Activated CD8-positive, alpha-beta memory T cell treated with anti-CD3 and anti-CD28 coated beads, Interleukin-2, amount 50 U/mL, for 1 hour (primary cell): ENCODE data around the gene TAOK3.
"Not testable (repeated sequence)": the region's sequence is repeated elsewhere in the genome, so short reads cannot be mapped to it uniquely, and the experiment has no call there.

Experiments
- DNase-seq: peaks from one replicate; pipeline ENCODE4 v3.0.0-alpha.2; 2020; ENCODE audit errors: extremely low read depth

The TAOK3 gene

DNA sequence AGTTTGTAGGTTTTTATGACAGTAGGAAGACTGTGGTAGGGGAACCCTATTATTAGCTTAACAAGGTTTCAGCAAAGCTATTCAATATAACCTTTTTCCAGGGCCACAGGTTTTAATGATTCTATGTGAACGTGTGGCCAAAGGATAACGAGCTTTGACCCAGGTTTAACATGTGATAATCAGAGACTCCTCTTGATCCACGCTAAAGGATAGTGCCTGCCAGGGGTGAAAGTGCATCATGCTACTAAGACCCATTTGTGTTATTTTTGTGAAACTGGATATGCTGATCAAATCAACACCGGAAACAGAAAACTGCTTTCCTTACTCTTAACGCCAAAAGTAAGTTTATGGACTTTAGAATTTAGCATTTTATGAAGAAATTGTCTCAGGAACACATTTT is 909 bp upstream of the TAOK3 start:
- no peak for DNase-seq

DNA sequence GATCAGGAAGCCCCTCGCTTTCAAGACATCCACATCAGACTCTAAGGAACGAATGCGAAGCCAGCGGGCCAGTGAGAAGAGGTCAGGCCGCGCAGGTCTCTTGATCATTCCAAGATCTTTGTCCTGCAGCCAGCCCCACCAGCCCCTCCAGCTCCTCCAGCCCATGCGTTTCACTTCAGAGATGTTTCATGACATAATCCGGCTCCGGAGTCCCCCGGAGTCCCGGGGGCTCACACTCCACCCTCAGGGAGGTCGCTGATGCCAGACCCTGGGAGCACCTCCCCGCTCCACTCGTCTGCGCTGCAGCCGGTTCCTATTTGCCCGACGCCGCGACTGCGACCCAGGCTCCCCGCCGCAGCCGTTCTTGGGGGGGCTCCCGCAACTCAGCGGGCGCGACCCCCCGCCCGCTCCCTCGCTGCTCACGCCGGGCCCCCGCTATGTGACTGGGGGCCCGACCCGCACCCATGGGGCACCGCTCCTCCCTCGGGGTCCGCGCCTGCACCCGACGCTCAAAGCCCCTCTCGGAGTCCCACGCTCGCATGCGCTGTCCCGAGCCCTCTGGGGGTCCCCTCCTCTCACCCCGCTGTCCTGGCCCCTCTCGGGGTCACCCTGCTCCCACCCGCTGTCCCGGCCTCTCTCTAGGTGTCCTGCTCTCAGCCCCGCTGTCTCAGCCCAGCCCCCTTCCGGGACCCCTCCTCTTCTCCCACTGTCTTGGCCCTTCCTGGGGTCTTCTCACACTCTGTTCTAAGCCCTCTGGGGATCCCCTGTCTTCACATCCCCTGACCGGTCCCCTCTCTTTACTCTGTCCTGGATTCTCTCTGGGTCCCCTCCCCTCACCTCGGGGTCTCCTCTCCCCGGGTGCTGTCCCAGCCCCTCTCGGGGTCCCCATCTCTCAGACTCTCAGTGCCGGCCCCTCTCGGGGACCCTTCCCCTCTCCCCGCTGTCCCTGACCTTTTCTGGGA is 1.1 kb downstream of the TAOK3 start:
- DNase-seq = no peak

DNA sequence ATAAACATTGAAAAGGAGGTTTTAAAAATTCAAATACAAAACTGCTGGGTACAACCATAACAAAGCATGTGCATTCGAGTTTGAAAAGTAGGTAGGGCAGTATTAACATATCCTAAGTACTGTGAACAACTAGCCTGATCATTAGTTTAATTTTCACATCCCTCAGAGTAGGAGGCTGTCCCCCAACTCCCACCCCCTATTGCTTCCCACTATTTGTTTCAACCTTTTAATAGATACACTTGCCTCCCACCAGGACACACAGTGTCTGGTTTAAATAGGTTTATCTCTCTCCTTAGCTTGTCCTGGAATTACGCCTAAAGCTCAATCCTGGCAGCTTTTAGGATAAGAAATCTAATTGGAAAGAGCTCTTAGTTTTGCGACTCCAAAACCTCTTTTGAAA is 2.1 kb downstream of the TAOK3 start:
- no peak for DNase-seq

DNA sequence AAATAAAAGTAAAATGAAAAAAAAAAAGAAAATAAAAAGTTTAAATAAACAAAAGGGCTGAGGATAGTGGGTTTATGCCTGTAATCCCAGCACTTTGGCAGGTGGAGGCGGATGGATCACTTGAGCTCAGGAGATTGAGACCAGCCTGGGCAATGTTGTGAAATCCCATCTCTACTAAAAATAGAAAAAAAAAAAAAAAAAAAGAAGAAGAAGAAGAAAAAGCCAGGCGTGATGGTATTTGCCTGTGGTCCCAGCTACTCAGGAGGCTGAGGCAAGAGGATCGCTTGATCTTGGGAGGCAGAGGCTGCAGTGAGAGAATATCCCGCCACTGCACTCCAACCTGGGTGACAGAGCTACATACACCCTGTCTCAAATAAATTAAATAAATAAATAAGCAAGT is 3.9 kb downstream of the TAOK3 start:
- no peak for DNase-seq

DNA sequence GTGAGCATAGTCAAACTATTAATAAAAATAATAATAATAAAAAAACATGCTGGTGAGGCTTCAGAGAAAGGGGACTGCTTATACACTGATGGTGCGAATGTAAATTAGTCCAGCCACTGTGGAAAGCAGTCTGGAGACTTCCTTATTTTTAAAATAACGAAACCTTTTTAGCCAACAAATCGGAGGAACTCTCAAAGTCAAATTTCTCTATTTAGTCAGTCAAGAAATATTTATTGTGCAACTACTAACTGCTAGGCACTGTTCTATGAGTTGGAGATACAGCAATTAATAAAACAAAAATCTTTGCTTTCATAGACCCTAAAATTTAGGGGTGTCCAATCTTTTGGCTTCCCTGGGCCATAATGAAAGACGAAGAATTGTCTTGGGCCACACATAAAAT is 10.8 kb downstream of the TAOK3 start:
- no peak for DNase-seq

DNA sequence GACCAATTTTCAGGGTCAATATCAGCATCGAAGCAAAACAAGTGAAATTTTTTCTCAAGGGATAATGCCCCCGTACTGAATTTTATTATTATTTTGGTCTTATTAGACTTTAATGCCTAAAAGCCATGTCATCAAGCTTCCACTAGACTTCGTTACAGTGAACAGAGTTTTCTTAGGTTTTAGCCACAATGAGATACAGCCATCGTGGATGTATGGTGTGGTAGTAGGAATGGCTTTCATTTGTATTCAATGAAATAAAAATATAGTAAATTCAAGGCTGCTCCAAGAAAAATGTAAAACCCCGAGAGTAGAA is 11.7 kb downstream of the TAOK3 start:
- DNase-seq = no peak

DNA sequence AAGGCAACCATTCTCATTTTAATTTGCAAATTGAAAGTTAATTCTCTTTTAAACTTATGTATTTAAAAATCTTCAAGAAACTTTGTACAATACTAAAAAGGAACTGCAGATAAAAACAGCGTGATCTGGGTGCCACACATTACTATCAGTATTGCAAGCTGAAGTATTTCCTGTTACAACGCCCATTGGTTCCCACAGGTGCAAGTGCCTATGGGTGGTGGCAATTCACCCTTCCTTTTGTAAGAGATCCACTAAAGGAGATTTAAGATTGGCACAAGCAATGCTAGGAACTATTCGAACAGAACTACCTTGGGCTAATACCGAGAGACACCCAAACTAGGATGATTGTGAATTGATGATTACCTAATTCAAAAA is 13.2 kb downstream of the TAOK3 start:
- DNase-seq = no peak

DNA sequence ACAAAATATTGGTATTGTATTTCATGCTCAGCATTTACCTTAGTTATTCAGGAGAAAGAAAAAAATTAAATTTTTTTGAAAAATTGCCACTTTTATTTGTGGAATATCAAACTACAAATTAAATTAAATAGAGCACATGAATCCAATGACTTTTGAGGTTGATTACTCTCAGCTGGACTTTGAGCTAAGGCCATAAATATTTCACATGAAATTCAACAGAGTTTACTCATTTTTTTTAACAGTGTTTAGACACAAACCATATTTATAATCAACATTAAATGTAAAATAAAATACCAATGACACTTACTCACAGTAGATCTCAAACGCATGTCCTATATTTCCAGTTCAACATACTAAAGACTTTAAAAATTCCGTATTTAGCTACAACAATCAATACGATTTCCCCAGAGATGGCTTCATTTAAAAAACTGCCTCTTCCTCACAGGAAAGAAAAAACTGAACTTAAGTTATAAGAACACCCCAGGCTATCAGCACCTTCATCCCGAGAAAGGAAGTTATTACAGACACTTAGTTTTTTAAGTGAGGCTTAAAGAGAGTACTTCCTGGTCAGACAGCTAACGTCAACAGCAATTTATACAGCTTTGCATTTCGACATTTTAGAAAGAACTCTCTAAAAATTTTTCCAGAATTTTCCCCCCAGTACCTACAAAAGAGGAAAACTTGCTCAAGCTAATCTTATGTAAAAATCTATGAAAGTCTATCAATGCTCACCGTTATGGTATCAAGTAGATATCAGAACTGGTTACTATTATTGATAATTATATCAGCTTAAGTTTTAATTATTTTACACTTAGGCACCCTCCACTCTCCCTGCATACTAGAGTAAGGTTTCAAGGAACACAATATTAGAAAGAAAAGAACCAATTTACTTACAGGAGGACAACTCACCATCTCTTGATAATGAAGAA is 13.8 kb downstream of the TAOK3 start:
- DNase-seq = no peak

DNA sequence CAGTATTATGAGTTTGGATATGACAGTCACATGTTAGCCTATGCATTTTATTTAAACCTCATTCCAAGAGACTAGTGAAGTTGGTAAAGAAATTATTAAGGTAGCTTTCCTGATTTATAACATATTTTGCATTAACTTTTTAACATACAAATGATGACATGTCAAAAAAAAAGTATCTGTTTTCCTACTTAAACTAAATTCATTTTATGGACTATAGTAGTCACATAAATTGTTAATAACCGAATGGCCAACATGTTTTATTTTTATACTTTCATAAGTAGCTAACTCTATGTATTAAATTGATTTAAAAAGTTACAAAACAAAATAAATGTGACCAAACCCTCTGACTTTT is 14.7 kb downstream of the TAOK3 start:
- no peak for DNase-seq

DNA sequence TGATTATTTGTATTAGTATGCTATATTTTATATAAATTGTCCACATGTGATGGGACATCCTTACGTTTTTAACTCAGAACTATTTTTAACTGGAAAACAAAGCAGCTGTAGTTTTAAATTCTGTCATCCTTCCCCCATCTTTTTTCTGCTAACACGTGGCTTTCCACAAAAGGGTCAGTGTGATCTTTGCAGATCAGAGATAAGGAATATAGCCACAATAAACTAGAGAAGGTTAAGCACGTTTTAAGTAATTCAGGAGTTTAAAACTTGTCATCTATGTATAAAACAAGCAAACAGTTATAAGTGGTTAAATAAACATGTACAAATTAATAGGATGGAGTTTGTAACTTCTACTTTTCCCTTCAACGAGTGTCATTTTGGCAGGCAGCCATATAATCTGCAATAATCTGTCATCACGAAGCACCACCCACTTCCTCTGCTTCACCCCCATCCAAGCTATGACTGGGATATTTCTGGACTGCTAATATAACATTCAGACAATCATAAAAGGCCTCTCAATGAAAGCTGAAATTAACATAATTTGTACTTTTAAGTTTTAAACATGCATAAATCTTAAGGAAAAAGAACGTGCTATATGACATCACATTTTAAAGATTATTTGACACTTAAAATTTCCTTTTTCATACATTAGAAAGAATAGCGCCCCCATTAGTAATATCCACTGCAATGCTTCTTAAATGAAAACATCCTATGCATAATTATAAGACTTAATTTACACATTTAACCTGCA is 15.3 kb downstream of the TAOK3 start:
- DNase-seq = peak; percentile 29

DNA sequence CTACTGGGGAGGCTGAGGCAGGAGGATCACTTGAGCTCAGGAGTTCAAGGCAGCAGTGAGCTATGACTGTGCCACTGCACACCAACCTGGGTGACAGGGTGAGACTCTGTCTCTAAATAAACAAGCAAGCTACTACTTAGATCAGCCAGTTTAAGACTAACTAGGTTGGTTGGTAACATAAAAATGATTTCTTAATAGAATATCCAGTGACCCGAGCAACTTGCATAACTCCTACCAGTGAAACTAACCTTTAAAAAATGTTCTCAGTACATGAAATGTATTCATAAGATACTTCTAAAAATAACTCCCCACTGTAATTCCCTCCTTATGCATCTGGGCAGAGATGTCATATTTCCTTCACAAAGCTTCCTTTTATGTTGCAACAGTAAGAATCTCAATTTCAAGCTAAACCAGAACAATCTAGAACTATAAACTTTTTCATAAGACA is 15.9 kb downstream of the TAOK3 start:
- DNase-seq = no peak

DNA sequence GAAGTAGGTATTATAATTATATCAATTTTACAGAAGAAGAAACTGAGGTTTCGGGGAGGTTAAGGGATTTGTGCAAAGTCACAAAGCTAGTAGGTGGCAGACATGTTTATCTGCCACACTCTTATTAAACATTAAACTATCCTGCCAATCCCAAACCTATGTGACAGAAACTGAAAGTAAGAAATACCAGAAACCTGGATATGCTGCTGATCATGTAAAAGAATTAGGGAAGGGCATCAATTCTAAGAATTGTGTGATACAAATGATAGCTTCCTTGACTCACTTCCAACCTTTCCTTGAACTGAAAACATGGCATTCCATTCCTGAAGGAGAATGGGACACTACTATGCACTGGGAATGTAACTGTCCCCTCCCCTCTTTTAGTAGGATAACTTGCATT is 16.9 kb downstream of the TAOK3 start:
- no peak for DNase-seq

DNA sequence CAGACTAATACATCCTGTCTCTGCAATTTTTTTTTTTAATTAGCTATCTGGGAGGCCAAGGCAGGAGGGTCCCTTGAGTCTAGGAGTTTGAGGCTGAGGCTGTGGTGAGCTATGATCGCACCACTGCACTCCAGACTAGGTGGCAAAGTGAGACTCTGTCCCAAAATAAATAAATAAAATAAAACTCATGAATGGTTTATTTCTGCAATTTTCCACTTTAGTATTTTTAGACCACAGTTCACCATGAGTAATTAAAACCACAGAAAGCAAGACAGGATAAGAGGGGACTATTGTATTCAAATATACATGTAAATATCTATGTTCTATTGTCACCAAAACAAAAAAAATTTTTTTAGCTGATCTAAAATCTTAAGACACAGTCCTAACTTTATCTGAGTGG is 17.8 kb downstream of the TAOK3 start:
- no peak for DNase-seq

DNA sequence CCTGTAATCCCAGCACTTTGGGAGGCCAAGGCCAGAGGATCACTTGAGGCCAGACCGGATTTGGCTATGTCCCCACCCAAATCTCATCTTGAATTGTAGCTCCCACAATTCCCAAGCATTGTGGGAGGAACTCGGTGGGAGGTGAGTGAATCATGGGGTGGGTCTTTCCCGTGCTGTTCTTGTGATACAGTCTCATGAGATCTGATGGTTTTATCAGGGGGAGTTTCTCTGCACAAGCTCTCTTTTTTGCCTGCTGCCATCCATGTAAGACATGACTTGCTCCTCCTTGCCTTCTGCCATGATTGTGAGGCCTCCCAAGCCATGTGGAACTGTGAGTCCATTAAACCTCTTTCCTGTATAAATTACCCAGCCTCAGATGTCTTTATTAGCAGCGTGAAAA is 18.2 kb downstream of the TAOK3 start:
- DNase-seq = not testable (repeated sequence)

DNA sequence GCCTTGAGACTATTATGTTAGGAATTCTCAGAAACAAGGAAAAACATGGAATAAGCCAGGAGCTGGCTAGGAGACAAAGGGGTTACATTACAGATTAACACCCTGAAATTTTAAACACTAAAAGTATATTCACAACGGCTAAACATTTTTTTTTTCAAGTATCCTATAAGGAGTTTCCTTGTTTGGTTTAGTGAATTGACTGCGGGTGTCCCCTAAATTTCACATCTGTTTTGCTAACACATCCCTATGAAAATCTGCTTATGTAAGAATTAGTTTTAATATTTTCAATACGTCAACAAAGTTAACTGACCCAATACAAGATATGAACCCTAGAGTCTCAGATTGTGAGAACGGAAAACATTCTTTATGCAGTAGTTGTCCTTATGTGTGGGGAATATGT is 19.0 kb downstream of the TAOK3 start:
- no peak for DNase-seq

DNA sequence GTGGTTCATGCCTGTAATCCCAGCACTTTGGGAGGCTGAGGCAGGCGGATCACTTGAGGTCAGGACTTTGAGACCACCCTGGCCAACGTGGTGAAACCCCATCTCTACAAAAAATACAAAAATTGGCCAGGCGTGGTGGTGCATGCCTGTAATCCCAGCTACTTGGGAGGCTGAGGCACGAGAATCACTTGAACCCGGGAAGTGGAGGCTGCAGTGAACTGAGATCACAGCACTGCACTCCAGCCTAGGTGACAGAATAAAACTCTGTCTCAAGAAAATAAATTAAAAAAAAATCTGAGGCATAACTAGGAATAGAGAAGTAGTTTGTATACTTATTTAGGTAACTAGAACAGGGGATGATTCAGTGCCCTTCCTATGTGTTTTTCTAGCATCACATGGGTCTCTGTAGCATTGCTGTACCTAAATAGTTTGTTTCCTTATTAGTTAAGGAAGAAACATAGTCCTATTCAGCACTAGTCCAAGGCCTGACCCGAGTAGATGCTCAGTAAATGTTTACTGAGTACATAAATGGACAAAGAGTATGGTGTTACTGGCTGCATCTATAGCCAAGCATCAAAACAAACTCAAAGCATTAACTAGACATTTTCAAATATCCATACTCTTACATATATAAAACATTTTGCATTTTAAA is 21.7 kb downstream of the TAOK3 start:
- DNase-seq = no peak

DNA sequence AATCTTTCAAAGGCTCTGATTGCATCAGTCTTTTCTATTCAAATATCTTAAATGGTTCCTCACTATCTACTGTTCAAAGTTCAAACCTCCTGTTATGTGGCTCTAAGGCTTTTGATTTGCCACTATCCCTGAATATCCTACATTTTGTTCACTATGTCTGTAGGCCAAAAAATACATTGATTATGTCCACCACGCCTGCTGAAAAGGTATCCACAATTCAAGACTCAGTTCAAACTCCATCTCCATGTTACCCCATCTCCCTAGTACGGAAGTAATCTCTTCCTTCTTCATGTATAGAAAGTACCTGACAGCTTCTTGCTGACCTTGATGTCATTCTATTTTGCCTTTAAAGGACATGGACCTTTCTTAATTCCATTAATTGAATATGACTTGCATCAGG is 24.8 kb downstream of the TAOK3 start:
- no peak for DNase-seq

DNA sequence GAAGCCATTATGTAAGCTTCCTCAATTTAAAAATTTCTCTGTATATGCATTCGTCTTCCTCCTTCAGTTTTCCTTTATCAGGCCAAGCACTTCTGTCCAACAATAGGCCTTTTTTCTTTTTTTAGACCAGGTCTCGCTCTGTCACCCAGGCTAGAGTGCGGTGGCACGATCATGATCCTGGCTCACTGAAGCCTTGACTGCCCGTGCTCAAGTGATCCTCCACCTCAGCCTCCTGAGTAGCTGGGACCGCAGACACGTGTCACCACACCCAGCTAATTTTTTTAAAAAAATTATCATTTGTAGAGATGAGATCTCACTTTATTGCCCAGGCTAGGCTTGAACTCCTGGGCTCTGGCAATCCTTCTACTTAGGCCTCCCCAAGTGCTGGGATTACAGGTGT is 25.8 kb downstream of the TAOK3 start:
- DNase-seq = no peak

DNA sequence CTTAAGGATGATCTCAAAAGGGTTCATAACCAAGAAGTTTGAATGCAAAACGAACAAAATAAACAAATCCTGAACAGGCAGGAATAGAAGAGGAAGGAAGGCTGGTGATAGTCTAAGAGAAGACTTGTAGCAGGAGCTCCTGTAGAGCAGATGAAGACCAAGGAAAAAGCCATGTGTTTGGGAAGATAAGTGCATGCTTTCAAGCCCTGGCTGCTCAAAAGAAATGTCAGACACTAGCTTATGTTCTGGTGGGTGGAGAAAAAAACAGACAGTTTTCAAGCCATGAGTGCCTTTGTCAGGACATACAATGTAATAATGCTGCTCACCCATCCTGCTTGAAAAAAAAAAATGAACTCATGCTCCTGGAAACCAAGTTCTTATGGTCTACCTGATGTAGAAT is 27.4 kb downstream of the TAOK3 start:
- DNase-seq = no peak

DNA sequence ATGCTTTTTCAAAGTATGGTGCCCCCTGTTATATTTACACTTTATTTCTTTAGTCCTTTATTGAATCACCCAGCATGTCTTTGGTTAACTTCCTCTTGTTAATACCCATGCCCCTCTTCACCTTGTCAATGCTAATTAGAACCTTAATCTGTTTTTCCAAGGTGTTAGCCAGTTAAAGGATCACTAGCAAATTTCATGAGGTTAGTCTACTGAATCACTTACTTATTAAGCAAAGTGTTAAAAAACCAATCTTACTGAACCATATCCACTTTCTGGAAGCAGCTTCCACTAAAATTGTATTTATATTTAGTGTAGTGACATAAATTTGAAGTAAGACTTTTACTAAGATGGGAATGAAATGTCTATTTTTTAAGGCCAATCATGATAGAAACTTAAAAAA is 27.9 kb downstream of the TAOK3 start:
- no peak for DNase-seq

DNA sequence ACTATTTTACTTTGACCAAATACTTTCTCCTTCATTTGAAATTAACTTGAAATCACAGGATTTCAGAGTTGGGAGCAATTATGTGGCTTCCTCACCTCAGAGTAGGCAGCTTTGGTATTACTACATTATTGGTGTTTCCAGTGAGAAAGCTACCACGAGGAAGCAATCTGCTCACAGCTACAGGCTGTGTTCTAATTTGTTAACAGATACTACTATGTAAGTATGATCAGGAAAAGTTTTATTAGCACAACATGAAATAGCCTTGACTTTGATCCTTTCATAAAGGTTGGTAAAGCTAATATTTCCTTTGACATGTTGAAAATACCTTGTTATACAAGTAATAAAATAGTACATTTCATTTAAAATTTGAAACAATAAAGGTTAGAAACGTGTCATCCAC is 30.6 kb downstream of the TAOK3 start:
- DNase-seq = no peak
